HepG2 (cell line): Measurements from ENCODE around the gene JPH4. TPM values are rescaled to one million over a fixed set of nuclear protein-coding genes. Genes with fewer than 3 reads are reported as not detected.

Experiments
- CEBPG ChIP-seq: IDR thresholded peaks from 2 replicates; pipeline ENCODE4 v1.6.1; 2016
- E2F2 ChIP-seq: sonication (generic); formaldehyde crosslinking; IDR thresholded peaks from 2 replicates; pipeline ENCODE4 v1.4.0; 2020; ENCODE audit warnings: missing genetic modification reagents, borderline replicate concordance
- EED ChIP-seq: sonication (generic); formaldehyde crosslinking; IDR thresholded peaks from 2 replicates; pipeline ENCODE4 v1.5.0; 2020; ENCODE audit warnings: mild to moderate bottlenecking, missing genetic modification reagents
- EP300 ChIP-seq, 3 experiments: sonication (generic) in 1 of 3; formaldehyde crosslinking in 1 of 3; IDR thresholded peaks; 2 replicates each; pipeline versions ENCODE4 v1.5.1 to v1.6.1; 2011 to 2020; ENCODE audit warnings: low read depth in 2 of 3, low read length in 2 of 3, borderline replicate concordance in 1 of 3, improper control_type of control experiment in 1 of 3, mild to moderate bottlenecking in 1 of 3, missing genetic modification reagents in 1 of 3, moderate library complexity in 1 of 3
- JARID2 ChIP-seq: sonication (generic); formaldehyde crosslinking; IDR thresholded peaks from 2 replicates; pipeline ENCODE4 v1.8.1; 2023; ENCODE audit warnings: missing genetic modification reagents, inconsistent platforms; ENCODE audit not compliant: insufficient replicate concordance
- MYC ChIP-seq: sonication (generic); formaldehyde crosslinking; IDR thresholded peaks from 2 replicates; pipeline ENCODE4 v1.9.0; 2021; ENCODE audit warnings: missing genetic modification reagents, borderline replicate concordance
- NFKBIZ ChIP-seq: IDR thresholded peaks from 2 replicates; pipeline ENCODE4 v1.6.1; 2018; ENCODE audit warnings: missing genetic modification reagents, missing compliant biosample characterization
- ZNF235 ChIP-seq: sonication (generic); formaldehyde crosslinking; IDR thresholded peaks from 2 replicates; pipeline ENCODE4 v1.8.1; 2023; ENCODE audit warnings: mild to moderate bottlenecking, missing genetic modification reagents, borderline replicate concordance
- ZNF296 ChIP-seq: sonication (generic); formaldehyde crosslinking; conservative IDR thresholded peaks from 2 replicates; pipeline ENCODE4 v1.5.0; 2020; ENCODE audit warnings: mild to moderate bottlenecking, missing genetic modification reagents
- ZNF318 ChIP-seq: sonication (generic); formaldehyde crosslinking; IDR thresholded peaks from 2 replicates; pipeline ENCODE4 v1.4.0; 2020; ENCODE audit warnings: mild to moderate bottlenecking, missing genetic modification reagents
- ZNF597 ChIP-seq: sonication (generic); formaldehyde crosslinking; IDR thresholded peaks from 2 replicates; pipeline ENCODE4 v1.5.0; 2020; ENCODE audit warnings: missing genetic modification reagents
- ZNF720 ChIP-seq: sonication (generic); formaldehyde crosslinking; IDR thresholded peaks from 2 replicates; pipeline ENCODE4 v1.4.0; 2020; ENCODE audit warnings: missing genetic modification reagents
- ZSCAN31 ChIP-seq: sonication (generic); formaldehyde crosslinking; IDR thresholded peaks from 2 replicates; pipeline ENCODE4 v1.5.0; 2020; ENCODE audit warnings: low read depth, mild to moderate bottlenecking, missing genetic modification reagents
- polyA plus RNA-seq, 8 experiments: library from polyadenylated mRNA; depleted of rRNA in 3 of 8; stranded (reverse) in 7 of 8; unstranded in 1 of 8; fragments of >200 nt; fragmentation: Illumina TruSeq in 4 of 8; extraction: Trizol in 4 of 8; gene quantifications; 2 replicates each; pipeline versions ENCODE4 v1.2.1 to v1.2.3, GENCODE V29; 2011 to 2016; ENCODE audit warnings: low read depth in 4 of 8, missing spikeins in 1 of 8, mixed read lengths in 1 of 8; ENCODE audit not compliant: insufficient read depth in 1 of 8
- total RNA-seq, 5 experiments: library from RNA; depleted of rRNA; stranded (reverse); fragments of >200 nt; fragmentation: Illumina TruSeq; extraction: Trizol; gene quantifications; 2 replicates each; pipeline ENCODE4 v1.2.3, GENCODE V29; 2016; ENCODE audit warnings: low read depth in 1 of 5
- TF ChIP-seq, protein P1 (sequence below): sonication (generic); formaldehyde crosslinking; IDR thresholded peaks from 2 replicates; pipeline ENCODE4 v1.5.1; 2020; ENCODE audit warnings: missing genetic modification reagents, mild to moderate bottlenecking, borderline replicate concordance

The JPH4 gene
- total and polyA plus RNA-seq, 2 of the 13 experiments (the other 11 are each of a cell fraction or from before 2014, with no cell fraction given): 0.08 to 0.22 TPM

DNA sequence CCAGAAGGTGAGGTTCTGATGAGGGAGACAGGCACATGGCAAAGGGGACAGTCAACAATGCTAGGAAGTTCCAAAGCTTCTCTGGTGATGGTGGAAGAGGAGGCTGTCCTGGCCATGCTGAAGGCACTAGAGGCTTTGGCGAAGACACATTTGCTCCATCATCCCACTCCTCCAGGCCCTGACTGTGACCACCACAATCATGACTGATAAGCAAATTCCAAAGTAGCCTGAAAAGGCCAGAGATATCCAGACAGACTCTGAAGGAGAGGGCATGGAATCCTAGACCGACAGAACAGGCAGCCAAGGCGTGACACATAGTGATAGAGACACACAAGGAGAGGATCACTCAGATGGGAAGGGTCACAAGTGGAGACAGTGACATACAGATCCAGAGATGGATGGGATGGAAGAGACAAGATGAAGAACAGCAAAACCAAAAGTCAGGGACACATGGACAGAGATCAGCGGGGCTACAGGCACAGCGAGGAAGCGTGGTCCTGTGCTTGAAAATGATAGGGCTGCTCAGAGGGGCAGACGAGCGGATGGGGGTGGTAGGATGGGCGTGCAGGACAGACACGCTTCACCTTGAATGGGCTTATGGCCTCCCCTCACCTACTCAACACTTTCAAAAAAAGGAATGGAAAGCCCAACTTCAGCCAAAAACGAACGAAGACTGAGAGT, 28.3 kb downstream of the JPH4 start (continued):
- TF ChIP-seq ZNF318 (0 out of 2 replicates have a peak, but pooled peaks have one; percentile 15), EP300 (IDR thresholded peaks at IDR 0.05; ENCODE audit: low read depth in 2 of 2, low read length in 2 of 2) (no peak), EP300 (CRISPR knock-in tag; IDR thresholded peaks at IDR 0.05; ENCODE audit: borderline replicate concordance) (no peak), E2F2 (CRISPR knock-in tag) (no peak), ZNF597 (CRISPR knock-in tag) (no peak), NFKBIZ (CRISPR knock-in tag) (peak; percentile 33; the same call in 1 of the 2 replicates), JARID2 (CRISPR knock-in tag) (peak; percentile 23), ZNF235 (CRISPR knock-in tag) (0 out of 2 replicates have a peak, but pooled peaks have one; percentile 49), ZNF296 (CRISPR knock-in tag) (0 out of 2 replicates have a peak, but pooled peaks have one; percentile 10), MYC (no peak), ZSCAN31 (CRISPR knock-in tag) (0 out of 2 replicates have a peak, but pooled peaks have one; percentile 10), ZNF720 (CRISPR knock-in tag) (peak; percentile 52; the same call in 1 of the 2 replicates), CEBPG (CRISPR knock-in tag) (no peak), EED (0 out of 2 replicates have a peak, but pooled peaks have one; percentile 45)
- TF ChIP-seq, protein P1, sequence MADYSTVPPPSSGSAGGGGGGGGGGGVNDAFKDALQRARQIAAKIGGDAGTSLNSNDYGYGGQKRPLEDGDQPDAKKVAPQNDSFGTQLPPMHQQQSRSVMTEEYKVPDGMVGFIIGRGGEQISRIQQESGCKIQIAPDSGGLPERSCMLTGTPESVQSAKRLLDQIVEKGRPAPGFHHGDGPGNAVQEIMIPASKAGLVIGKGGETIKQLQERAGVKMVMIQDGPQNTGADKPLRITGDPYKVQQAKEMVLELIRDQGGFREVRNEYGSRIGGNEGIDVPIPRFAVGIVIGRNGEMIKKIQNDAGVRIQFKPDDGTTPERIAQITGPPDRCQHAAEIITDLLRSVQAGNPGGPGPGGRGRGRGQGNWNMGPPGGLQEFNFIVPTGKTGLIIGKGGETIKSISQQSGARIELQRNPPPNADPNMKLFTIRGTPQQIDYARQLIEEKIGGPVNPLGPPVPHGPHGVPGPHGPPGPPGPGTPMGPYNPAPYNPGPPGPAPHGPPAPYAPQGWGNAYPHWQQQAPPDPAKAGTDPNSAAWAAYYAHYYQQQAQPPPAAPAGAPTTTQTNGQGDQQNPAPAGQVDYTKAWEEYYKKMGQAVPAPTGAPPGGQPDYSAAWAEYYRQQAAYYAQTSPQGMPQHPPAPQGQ (CRISPR knock-in tag): no peak
